GM12878 (cell line): ENCODE results near the gene TMEM91. TPM values are rescaled to one million over a fixed set of nuclear protein-coding genes. Genes with fewer than 3 reads are reported as not detected.

Source experiments
- ATAC-seq: fragments of 200-7000 bp; cut with Tn5 transposase; 3 replicates; pipeline ENCODE4 v1.9.1; 2020; ENCODE audit warnings: mild to moderate bottlenecking, moderate library complexity
- BruUV-seq: library from RNA; stranded (reverse); fragments of 400-500 nt; replicated peaks from 2 replicates; lab custom pipeline; 2021; lab: Mats Ljungman, UMichigan
- CTCF ChIA-PET: fragments of 300-600 bp; sonication (Branson Sonifier 250); formaldehyde crosslinking; extraction: SDS; loops from one replicate; lab custom pipeline; 2021; ENCODE audit warnings: inconsistent platforms; lab: Yijun Ruan, JAX
- POLR2A ChIA-PET: fragments of 350-600 bp; formaldehyde crosslinking; extraction: SDS; loops from one replicate; lab custom pipeline; 2021; ENCODE audit warnings: inconsistent platforms; lab: Charles Lee
- RAD21 ChIA-PET: fragments of 300-600 bp; sonication (Branson Sonifier 250); formaldehyde crosslinking; loops from one replicate; lab custom pipeline; 2023; ENCODE audit warnings: antibody characterized with exemption; ENCODE audit not compliant: unreplicated experiment; lab: Charles Lee
- SMC1A ChIA-PET: fragments of 300-600 bp; sonication (Branson Sonifier 250); formaldehyde crosslinking; loops from one replicate; lab custom pipeline; 2023; ENCODE audit not compliant: unreplicated experiment, uncharacterized antibody; lab: Charles Lee
- DNase-seq: peaks from one replicate; pipeline ENCODE4 v3.0.0-alpha.2; 2011; ENCODE audit warnings: low read depth, low spot score
- FAIRE-seq: peaks from 3 replicates; lab custom pipeline; 2011; peaks lifted over from hg19 to GRCh38; lab: Jason Lieb, UNC
- H2AFZ ChIP-seq: 2 replicates; pipeline ENCODE4 v1.6.0; 2011; ENCODE audit warnings: low read depth, low read length, control low read depth; ENCODE audit not compliant: control insufficient read depth
- H3K27ac ChIP-seq: 2 replicates; pipeline ENCODE4 v1.5.1; 2011; ENCODE audit warnings: control low read depth; ENCODE audit not compliant: control insufficient read depth, insufficient read depth
- H3K27me3 ChIP-seq, 2 experiments: replicated peaks in 1 of 2; 2 replicates each; pipeline versions ENCODE4 v1.6.0 to v1.6.1; 2011; ENCODE audit warnings: low read length in 1 of 2; ENCODE audit not compliant: control insufficient read depth in 2 of 2, insufficient read depth in 2 of 2
- H3K36me3 ChIP-seq, 2 experiments: 2 replicates each; pipeline ENCODE4 v1.5.1; 2011; ENCODE audit warnings: low read length in 1 of 2; ENCODE audit not compliant: control insufficient read depth in 2 of 2, insufficient read depth in 2 of 2
- H3K4me1 ChIP-seq: 2 replicates; pipeline ENCODE4 v1.6.1; 2011; ENCODE audit warnings: mild to moderate bottlenecking, low read length, moderate library complexity, mixed read lengths; ENCODE audit not compliant: control insufficient read depth, insufficient read depth
- H3K4me2 ChIP-seq: 2 replicates; pipeline ENCODE4 v1.6.0; 2011; ENCODE audit warnings: control low read depth; ENCODE audit not compliant: control insufficient read depth, insufficient read depth
- H3K4me3 ChIP-seq: fragments of 200-600 bp; sonication (generic); 2 replicates; pipeline ENCODE4 v1.5.1; 2016
- H3K79me2 ChIP-seq: 2 replicates; pipeline ENCODE4 v1.6.0; 2011; ENCODE audit warnings: low read length; ENCODE audit not compliant: control insufficient read depth, insufficient read depth
- H3K9ac ChIP-seq: 2 replicates; pipeline ENCODE4 v1.8.0; 2011; ENCODE audit warnings: low read length, control low read depth, mixed read lengths; ENCODE audit not compliant: control insufficient read depth, insufficient read depth
- H3K9me3 ChIP-seq: replicated peaks from 3 replicates; pipeline ENCODE4 v1.5.1; 2011; ENCODE audit warnings: mild to moderate bottlenecking, low read length; ENCODE audit not compliant: control insufficient read depth, insufficient read depth
- H4K20me1 ChIP-seq: 2 replicates; pipeline ENCODE4 v1.6.0; 2011; ENCODE audit not compliant: control insufficient read depth, insufficient read depth
- BCL11A ChIP-seq: IDR thresholded peaks from 2 replicates; pipeline ENCODE4 v1.6.1; 2011; ENCODE audit warnings: low read depth, low read length
- CREM ChIP-seq: IDR thresholded peaks from 2 replicates; pipeline ENCODE4 v1.6.1; 2014; ENCODE audit warnings: antibody characterized with exemption, low read depth
- E2F4 ChIP-seq: IDR thresholded peaks from 2 replicates; pipeline ENCODE4 v1.6.1; 2012; ENCODE audit warnings: low read depth, low read length, improper control_type of control experiment
- FOXM1 ChIP-seq: IDR thresholded peaks from 2 replicates; pipeline ENCODE4 v1.6.1; 2012; ENCODE audit warnings: low read depth, mild to moderate bottlenecking, inconsistent platforms, low read length, moderate library complexity
- LARP7 ChIP-seq: fragments of 450-650 bp; IDR thresholded peaks from 2 replicates; pipeline ENCODE4 v1.6.1; 2017; ENCODE audit warnings: mild to moderate bottlenecking
- MEF2B ChIP-seq: fragments of 450-650 bp; IDR thresholded peaks from 2 replicates; pipeline ENCODE4 v1.6.1; 2018; ENCODE audit warnings: mild to moderate bottlenecking, moderate library complexity; ENCODE audit not compliant: partially characterized antibody, poor library complexity, severe bottlenecking
- MLLT1 ChIP-seq: fragments of 450-650 bp; IDR thresholded peaks from 2 replicates; pipeline ENCODE4 v1.6.1; 2016; ENCODE audit warnings: mild to moderate bottlenecking
- MYC ChIP-seq: IDR thresholded peaks from 2 replicates; pipeline ENCODE4 v1.6.1; 2011; ENCODE audit warnings: mild to moderate bottlenecking, low read length, moderate library complexity, inconsistent platforms; ENCODE audit not compliant: insufficient read depth, insufficient replicate concordance, insufficient read length, severe bottlenecking
- NRF1 ChIP-seq: conservative IDR thresholded peaks from 2 replicates; pipeline ENCODE4 v1.6.1; 2011; ENCODE audit warnings: mild to moderate bottlenecking, low read depth, low read length, improper control_type of control experiment
- PRDM15 ChIP-seq: fragments of 450-650 bp; formaldehyde crosslinking; IDR thresholded peaks from 2 replicates; pipeline ENCODE4 v1.4.0; 2020; ENCODE audit warnings: mild to moderate bottlenecking, moderate library complexity
- RB1 ChIP-seq: fragments of 450-650 bp; formaldehyde crosslinking; IDR thresholded peaks from 2 replicates; pipeline ENCODE4 v1.6.1; 2017; ENCODE audit warnings: mild to moderate bottlenecking, borderline replicate concordance
- TAF1 ChIP-seq: IDR thresholded peaks from 2 replicates; pipeline ENCODE4 v1.6.1; 2011; ENCODE audit warnings: mild to moderate bottlenecking, low read depth, low read length, borderline replicate concordance
- ZNF592 ChIP-seq: fragments of 450-650 bp; IDR thresholded peaks from 2 replicates; pipeline ENCODE4 v1.6.1; 2017; ENCODE audit warnings: mild to moderate bottlenecking, moderate library complexity
- WGBS: methylation state at CpG from one replicate; pipeline ENCODE4 v1.1.6; 2016; ENCODE audit warnings: low lambda C conversion rate; ENCODE audit not compliant: insufficient replicate concordance, insufficient coverage; ENCODE audit errors: missing lambda C conversion rate; 5-methylcytosine and 5-hydroxymethylcytosine counted together
- in situ Hi-C: fragments of 300-500 bp; cut with MboI; formaldehyde crosslinking; loops from 9 replicates; pipeline ENCODE4 v1.14.3; 2018; ENCODE audit warnings: mixed read lengths
- intact Hi-C: fragments of 100-400 bp; cut with micrococcal nuclease; formaldehyde crosslinking; loops from one replicate; pipeline ENCODE4 v1.14.2; 2022; ENCODE audit not compliant: unreplicated experiment
- polyA plus RNA-seq, 11 experiments: library from polyadenylated mRNA; depleted of rRNA in 4 of 11; unstranded in 6 of 11; stranded (reverse) in 5 of 11; fragments of >200 nt; fragmentation: Nextera tagmentation in 4 of 11; fragmentation: Illumina TruSeq in 1 of 11; extraction: Ambion mirVana in 4 of 11; extraction: Trizol in 1 of 11; gene quantifications; 1 replicate in 1 of 11; 2 replicates in 10 of 11; pipeline versions ENCODE4 v1.2.1 to v1.2.3, GENCODE V29; 2011 to 2016; ENCODE audit warnings: inconsistent platforms in 2 of 11, missing spikeins in 2 of 11, low read depth in 1 of 11
- total RNA-seq, 4 experiments: library from RNA; depleted of rRNA in 3 of 4; stranded (reverse); fragments of >200 nt in 3 of 4; fragmentation: Illumina TruSeq in 1 of 4; extraction: Trizol in 1 of 4; gene quantifications; 2 replicates each; pipeline versions ENCODE4 v1.2.1 to v1.2.3, GENCODE V29; 2013 to 2021

TMEM91 gene
- total and polyA plus RNA-seq, 10 of the 15 experiments (the other 5 are each of a cell fraction or from before 2014, with no cell fraction given): 1.5 to 5.5 (median 2.7) TPM

GRCh38 chr19:41421973-41422372 lies 45.6 kb downstream of the TMEM91 start (continued):
- TF ChIP-seq PRDM15 (CRISPR knock-in tag) (no peak), LARP7 (no peak), MYC (no peak)

- Histone ChIP-seq H3K36me3 (peaks cover 11 to 18% of the 10 kb centered on the region in 2 experiments), H3K4me2 (no peak overlapping the region), H2AFZ (no peak overlapping the region), H4K20me1 (no peaks in the 10 kb centered on the region), H3K9me3 (no peaks in the 10 kb centered on the region), H3K4me3 (no peak overlapping the region), H3K79me2 (no peaks in the 10 kb centered on the region), H3K27me3 (no peaks in the 10 kb centered on the region), H3K27ac (no peak overlapping the region), H3K4me1 (peaks cover 4% of the 10 kb centered on the region), H3K9ac (no peak overlapping the region)
- in situ Hi-C loops: no loop called here
- ChIA-PET RAD21 (no interaction called here), CTCF (no interaction called here), SMC1A (no interaction called here), POLR2A (no interaction called here)
- DNase-seq (no peak), ATAC-seq (no peak), FAIRE-seq (no peak)
- intact Hi-C loops: no loop called here
- WGBS: 85% methylated on average over 17 of the region's 18 CpGs
- no TSS peak for BruUV-seq
- TF ChIP-seq RB1 (no peak), MEF2B (no peak), BCL11A (no peak), MLLT1 (no peak), FOXM1 (no peak), ZNF592 (no peak), TAF1 (no peak), CREM (no peak), NRF1 (no peak), E2F4 (no peak)
Measured at GRCh38 chr19:41422456-41422855, 46.1 kb downstream of the TMEM91 start.
